ENCODE results near the gene ABCC1.

GRCh38 chr16:16161319-16161718, 211.9 kb downstream of the ABCC1 start:
- TF ChIP-seq CTCF (conservative IDR thresholded peaks at IDR 0.05; ENCODE audit: low read length) (no peak), EZH2phosphoT487 (IDR thresholded peaks at IDR 0.05; ENCODE audit: borderline replicate concordance) (no peak)

Measured in Loucy (cell line).